Activated T-cell treated with anti-CD3 and anti-CD28 coated beads, Interleukin-2, amount 50 U/mL, for 4 hours (primary cell): ENCODE results near the gene OIT3. TPM values are rescaled to one million over a fixed set of nuclear protein-coding genes. Genes with fewer than 3 reads are reported as not detected.
"Not testable (repeated sequence)": the region's sequence is repeated elsewhere in the genome, so short reads cannot be mapped to it uniquely, and the experiment has no call there.

Experiments used
- ATAC-seq, 2 donors: fragments of 200-7000 bp; cut with Tn5 transposase; one replicate each; pipeline ENCODE4 v1.10.0; 2021
- DNase-seq: peaks from one replicate; pipeline ENCODE4 v3.0.0-alpha.2; 2020
- H3K27me3 Mint-ChIP-seq: one replicate; pipeline ENCODE4 v1.8.0; 2021; ENCODE audit warnings: low read depth, mixed read lengths
- H3K36me3 Mint-ChIP-seq: one replicate; pipeline ENCODE4 v1.8.0; 2022; ENCODE audit warnings: mixed read lengths; ENCODE audit not compliant: insufficient read depth
- H3K4me1 Mint-ChIP-seq: one replicate; pipeline ENCODE4 v1.8.0; 2021; ENCODE audit warnings: low read depth, mixed read lengths
- H3K4me3 Mint-ChIP-seq: one replicate; pipeline ENCODE4 v1.8.0; 2021; ENCODE audit warnings: mild to moderate bottlenecking, moderate library complexity, mixed read lengths
- H3K9me3 Mint-ChIP-seq: one replicate; pipeline ENCODE4 v1.8.0; 2021; ENCODE audit warnings: mixed read lengths
- total RNA-seq, 3 donors: library from RNA; stranded (reverse); gene quantifications; one replicate each; pipeline ENCODE4 v1.2.1, GENCODE V29; 2021

The OIT3 gene
- total RNA-seq, 3 donors from 2014 or later = not detected

DNA sequence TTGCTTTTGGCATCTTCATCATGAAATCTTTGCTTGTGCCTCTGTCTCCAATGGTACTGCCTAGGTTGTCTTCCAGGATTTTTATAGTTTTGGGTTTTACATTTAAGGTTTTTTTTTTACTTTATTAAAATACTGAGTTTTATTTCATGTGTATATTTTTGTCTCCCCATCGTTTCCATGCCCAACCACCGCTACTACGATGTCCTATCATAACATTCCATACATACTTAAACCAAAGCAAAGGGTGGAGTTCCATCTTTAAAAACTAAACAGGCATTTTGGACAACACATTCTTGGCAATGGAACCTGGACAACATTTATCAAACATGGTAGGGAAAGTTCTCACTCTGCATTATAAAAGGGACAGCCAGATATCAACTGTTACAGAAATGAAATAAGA, 23.7 kb downstream of the OIT3 start:
- DNase-seq, H3K36me3 Mint-ChIP-seq, H3K4me3 Mint-ChIP-seq, H3K4me1 Mint-ChIP-seq, H3K27me3 Mint-ChIP-seq, ATAC-seq: not testable (repeated sequence)
- peaks cover 13% of the 10 kb centered on the region for H3K9me3 Mint-ChIP-seq

DNA sequence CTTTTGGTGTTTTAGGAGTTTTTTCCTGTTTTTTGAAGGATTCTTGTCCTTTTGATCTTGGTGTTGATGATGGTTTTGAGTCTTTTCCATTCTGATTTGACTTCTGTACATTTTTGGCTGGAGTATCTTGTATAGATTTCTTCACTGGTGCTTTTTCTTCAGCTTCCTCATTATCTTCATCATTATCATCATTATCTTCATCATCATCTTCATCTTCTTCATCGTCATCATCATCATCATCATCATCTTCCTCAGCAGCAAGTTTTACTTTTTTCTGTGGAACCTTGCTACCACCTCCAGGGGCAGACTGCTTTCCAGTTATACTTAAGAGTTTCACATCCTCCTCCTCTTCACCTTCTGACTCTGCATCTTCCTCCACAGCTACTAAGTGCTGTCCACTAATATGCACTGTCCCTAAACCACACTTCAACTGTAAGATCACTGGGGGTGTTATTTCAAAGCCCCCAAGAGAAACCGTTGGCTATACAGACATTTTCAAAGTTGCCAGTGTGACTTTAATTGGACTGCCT, 24.3 kb downstream of the OIT3 start:
- DNase-seq, H3K4me3 Mint-ChIP-seq, H3K4me1 Mint-ChIP-seq, H3K36me3 Mint-ChIP-seq, ATAC-seq: not testable (repeated sequence)
- Mint-ChIP-seq H3K27me3 (peaks cover 11% of the 10 kb centered on the region), H3K9me3 (peaks cover 16% of the 10 kb centered on the region)

DNA sequence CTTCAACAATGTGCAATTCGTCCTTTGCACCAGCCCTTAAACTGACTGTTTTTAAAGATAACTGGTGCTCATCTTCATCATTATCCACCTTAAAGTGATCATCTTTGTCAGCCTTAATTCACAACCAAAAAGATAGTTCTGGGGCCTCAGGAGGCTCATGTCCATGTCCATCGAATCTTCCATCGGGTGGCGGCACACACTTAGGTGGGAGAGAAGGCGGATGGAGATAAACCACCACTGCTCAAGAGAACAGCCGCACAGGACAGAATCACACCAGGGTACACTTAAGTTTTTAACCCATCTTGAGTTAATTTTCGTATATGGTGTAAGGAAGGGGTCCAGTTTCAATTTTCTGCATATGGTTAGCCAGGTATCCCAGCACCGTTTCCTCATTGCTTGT, 24.8 kb downstream of the OIT3 start:
- DNase-seq = no peak
- peaks cover 11% of the 10 kb centered on the region for H3K27me3 Mint-ChIP-seq
- H3K36me3 Mint-ChIP-seq = peaks cover 7% of the 10 kb centered on the region
- no peaks in the 10 kb centered on the region for H3K4me1 Mint-ChIP-seq
- H3K4me3 Mint-ChIP-seq = no peak overlapping the region
- H3K9me3 Mint-ChIP-seq = peaks cover 16% of the 10 kb centered on the region
- no peak for ATAC-seq

DNA sequence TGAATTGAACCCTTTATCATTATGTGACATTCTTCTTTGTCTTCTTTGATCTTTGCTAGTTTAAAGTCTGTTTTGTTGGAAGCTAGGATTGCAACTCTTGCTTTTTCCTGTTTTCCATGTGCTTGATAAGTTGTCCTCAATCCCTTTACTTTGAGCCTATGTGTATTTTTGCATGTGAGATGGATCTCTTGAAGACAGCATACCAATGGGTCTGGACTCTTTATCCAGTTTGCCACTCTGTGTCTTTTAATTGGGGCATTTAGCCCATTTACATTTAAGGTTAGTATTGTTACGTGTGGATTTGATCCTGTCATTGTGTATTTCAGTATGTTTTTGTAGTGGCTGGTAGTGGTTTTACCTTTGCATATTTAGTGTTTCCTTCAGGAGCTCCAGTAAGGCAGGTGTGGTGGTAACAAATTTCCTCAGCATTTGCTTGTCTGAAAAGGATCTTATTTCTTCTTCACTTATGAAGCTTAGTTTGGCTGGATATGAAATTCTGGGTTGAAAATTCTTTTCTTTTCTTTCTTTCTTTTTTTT, 27.7 kb downstream of the OIT3 start:
- ATAC-seq, H3K4me3 Mint-ChIP-seq, H3K4me1 Mint-ChIP-seq, DNase-seq, H3K36me3 Mint-ChIP-seq: not testable (repeated sequence)
- peaks cover 20% of the 10 kb centered on the region for H3K27me3 Mint-ChIP-seq
- H3K9me3 Mint-ChIP-seq = peaks cover 16% of the 10 kb centered on the region

DNA sequence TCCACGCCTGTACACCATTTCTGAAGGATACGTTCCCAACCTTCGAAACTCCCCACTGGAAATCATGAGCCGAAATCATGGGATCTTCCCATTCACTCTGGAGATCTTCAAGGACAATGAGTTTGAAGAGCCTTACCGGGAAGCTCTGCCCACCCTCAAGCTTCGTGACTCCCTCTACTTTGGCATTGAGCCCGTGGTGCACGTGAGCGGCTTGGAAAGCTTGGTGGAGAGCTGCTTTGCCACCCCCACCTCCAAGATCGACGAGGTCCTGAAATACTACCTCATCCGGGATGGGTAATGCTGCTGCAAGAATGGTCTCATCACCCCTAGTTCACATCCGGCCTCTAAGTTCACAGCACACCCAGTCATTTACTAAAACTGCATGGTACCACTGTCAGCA, 30.8 kb downstream of the OIT3 start:
- Mint-ChIP-seq H3K4me3 (no peak overlapping the region), H3K9me3 (peaks cover 16% of the 10 kb centered on the region), H3K4me1 (no peaks in the 10 kb centered on the region), H3K27me3 (peaks cover 20% of the 10 kb centered on the region), H3K36me3 (peaks cover 8% of the 10 kb centered on the region)
- DNase-seq (no peak), ATAC-seq (no peak)

DNA sequence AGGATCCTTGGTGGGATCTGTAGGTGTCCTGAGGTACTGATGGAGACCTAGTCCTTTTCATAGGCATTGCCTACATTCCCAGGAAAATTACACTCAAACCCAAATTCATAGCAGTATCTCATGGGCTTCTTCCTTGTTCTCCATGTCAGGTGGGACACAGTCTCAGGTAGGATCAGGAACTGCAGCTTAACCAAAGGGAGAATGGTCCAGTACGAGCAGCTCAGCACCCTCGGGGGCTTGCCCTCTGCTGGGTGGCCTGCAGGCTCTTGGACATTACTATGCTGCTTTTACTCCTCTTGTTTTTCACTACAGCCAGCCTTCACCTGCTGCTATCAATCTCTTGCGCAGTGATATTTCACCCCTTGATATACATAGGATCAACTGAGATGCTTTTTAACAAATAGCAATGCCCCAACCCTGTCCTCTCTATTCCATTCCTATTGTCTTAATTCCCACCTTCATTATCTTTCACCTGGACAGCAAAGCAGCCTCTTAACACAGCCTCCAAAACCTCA, 32.5 kb downstream of the OIT3 start:
- no peak for DNase-seq
- ATAC-seq = no peak
- Mint-ChIP-seq H3K4me3 (no peak overlapping the region), H3K9me3 (peaks cover 10% of the 10 kb centered on the region), H3K27me3 (peaks cover 16% of the 10 kb centered on the region), H3K36me3 (peaks cover 8% of the 10 kb centered on the region), H3K4me1 (no peaks in the 10 kb centered on the region)

DNA sequence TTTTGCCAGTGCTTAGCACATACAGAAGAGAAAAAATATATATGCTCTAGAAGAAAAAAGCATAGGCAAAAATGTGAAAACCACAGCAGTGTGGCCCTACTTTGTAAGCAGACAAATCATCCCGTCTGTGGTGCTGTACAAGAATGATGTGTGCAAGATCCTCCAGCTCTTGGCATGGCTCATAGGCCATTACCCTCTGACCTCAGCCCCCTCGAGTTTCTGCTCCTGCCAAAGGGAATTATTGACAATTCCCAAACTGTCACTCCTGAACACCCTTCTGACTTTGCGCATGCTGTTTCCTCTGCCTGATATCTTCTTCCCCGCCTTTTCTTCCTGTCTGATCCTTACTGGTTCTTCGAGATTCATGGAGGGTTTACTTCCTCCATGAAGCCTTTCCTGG, 33.9 kb downstream of the OIT3 start:
- H3K36me3 Mint-ChIP-seq = peaks cover 2% of the 10 kb centered on the region
- ATAC-seq (no peak), DNase-seq (no peak)
- no peaks in the 10 kb centered on the region for H3K4me1 Mint-ChIP-seq
- H3K27me3 Mint-ChIP-seq = peaks cover 11% of the 10 kb centered on the region
- H3K9me3 Mint-ChIP-seq = peaks cover under 1% of the 10 kb centered on the region
- no peak overlapping the region for H3K4me3 Mint-ChIP-seq

DNA sequence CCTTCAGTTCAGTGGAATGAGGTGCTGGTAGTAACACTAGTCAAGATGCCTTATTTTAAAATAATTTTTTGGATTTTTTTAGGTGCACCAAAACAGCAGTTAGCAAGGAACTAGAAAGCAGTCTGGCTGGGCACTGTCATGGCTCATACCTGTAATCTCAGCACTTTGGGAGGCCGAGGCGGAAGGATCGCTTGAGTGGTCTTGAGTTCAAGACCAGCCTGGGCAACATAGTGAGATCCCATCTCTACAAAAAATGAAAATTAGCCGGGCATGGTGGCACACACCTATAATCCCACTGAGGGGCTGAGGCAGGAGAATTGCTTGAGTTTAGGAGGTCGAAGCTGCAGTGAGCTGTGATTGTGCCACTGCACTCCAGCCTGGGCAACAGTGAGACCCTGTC, 35.3 kb downstream of the OIT3 start:
- ATAC-seq (no peak), DNase-seq (no peak)
- peaks cover 11% of the 10 kb centered on the region for H3K27me3 Mint-ChIP-seq
- H3K4me3 Mint-ChIP-seq = no peak overlapping the region
- H3K4me1 Mint-ChIP-seq = no peaks in the 10 kb centered on the region
- H3K36me3 Mint-ChIP-seq = peaks cover 2% of the 10 kb centered on the region
- no peaks in the 10 kb centered on the region for H3K9me3 Mint-ChIP-seq

DNA sequence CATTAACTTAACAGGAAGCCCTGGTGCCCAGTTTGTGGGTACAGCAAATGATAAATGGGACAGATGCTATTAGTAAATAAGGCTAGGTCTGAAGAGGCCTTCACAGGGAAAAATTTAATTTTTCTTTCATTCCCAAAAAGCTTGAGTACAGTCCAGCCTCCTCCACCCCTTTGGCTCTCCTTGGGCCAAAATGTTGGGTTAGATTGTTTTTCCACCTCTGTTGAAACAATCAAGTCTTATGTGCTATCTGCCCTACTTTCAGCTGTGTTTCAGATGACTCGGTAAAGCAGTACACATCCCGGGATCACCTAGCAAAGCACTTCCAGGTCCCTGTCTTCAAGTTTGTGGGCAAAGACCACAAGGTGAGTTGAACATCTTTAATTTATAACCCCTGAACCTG, 36.7 kb downstream of the OIT3 start:
- Mint-ChIP-seq H3K4me1 (no peaks in the 10 kb centered on the region), H3K27me3 (peaks cover 3% of the 10 kb centered on the region), H3K36me3 (no peaks in the 10 kb centered on the region), H3K9me3 (no peaks in the 10 kb centered on the region), H3K4me3 (no peak overlapping the region)
- ATAC-seq = no peak
- DNase-seq = no peak

DNA sequence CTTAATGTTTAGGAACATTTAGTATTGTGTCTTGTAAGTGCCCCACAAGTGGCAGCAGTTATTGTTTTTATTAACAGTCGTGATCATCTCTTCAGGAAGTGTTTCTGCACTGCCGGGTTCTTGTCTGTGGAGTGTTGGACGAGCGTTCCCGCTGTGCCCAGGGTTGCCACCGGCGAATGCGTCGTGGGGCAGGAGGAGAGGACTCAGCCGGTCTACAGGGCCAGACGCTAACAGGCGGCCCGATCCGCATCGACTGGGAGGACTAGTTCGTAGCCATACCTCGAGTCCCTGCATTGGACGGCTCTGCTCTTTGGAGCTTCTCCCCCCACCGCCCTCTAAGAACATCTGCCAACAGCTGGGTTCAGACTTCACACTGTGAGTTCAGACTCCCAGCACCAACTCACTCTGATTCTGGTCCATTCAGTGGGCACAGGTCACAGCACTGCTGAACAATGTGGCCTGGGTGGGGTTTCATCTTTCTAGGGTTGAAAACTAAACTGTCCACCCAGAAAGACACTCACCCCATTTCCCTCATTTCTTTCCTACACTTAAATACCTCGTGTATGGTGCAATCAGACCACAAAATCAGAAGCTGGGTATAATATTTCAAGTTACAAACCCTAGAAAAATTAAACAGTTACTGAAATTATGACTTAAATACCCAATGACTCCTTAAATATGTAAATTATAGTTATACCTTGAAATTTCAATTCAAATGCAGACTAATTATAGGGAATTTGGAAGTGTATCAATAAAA, 38.9 kb downstream of the OIT3 start:
- no peak overlapping the region for H3K4me3 Mint-ChIP-seq
- peaks cover 8% of the 10 kb centered on the region for H3K27me3 Mint-ChIP-seq
- no peaks in the 10 kb centered on the region for H3K4me1 Mint-ChIP-seq
- H3K36me3 Mint-ChIP-seq = no peaks in the 10 kb centered on the region
- DNase-seq (no peak), ATAC-seq (no peak)
- no peaks in the 10 kb centered on the region for H3K9me3 Mint-ChIP-seq

DNA sequence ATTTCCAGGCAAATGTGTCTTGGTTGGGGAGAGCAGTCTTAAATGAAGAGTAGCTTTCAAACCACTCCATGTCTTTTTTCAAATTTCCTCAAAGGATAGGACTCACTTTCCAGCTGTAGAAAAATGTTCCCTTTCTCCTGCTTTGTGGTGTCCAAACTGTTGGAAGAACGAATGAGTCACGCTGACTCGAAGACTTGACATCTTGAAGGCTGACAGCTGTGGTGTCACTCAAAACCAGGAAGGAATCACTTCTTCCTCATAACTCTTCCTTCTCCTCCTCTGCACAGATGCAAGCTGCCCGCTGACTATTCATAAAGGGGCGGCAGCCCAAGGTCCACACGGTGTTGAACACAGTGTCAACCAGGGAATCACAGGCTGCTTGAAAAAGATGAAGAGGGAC, 41.8 kb downstream of the OIT3 start:
- Mint-ChIP-seq H3K36me3 (no peaks in the 10 kb centered on the region), H3K9me3 (no peaks in the 10 kb centered on the region), H3K27me3 (peaks cover 8% of the 10 kb centered on the region), H3K4me3 (no peak overlapping the region), H3K4me1 (no peaks in the 10 kb centered on the region)
- ATAC-seq (no peak), DNase-seq (no peak)

DNA sequence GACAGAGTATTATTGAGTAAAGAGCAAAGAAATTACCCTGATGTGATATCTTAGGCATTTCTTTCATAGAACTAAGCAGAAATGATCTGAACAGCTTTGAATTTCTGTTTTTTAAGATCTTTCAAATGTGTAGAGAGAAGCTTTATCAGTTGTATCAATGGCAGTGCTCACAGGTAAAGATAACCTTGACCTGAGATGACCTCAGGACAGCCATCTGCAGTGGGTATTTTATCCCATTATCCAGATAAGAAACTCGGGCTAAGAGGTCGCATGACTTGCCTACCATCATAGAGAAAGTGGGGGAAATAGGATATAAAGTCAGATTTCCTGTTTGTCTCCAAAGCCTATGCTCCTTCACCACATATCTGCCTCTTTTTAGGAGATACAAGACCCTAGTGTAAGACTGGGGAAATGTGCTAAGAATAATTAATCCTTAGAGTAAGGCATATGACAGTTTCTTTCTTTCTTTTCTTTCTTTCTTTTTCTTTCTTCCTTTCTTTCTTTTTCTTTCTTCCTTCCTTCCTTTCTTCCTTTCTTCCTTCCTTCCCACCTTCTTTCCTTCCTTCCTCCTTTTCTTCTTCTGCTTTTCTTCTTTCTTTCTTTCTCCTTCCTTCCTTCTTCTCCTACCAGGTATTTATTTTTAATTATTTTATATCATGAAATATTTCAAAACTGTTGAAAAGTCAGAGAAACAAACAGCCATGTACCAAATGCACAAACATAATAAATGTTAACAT, 50.1 kb downstream of the OIT3 start:
- DNase-seq (no peak), ATAC-seq (no peak)
- H3K4me1 Mint-ChIP-seq = peaks cover 3% of the 10 kb centered on the region
- H3K36me3 Mint-ChIP-seq = no peaks in the 10 kb centered on the region
- H3K27me3 Mint-ChIP-seq = peaks cover 6% of the 10 kb centered on the region
- no peaks in the 10 kb centered on the region for H3K9me3 Mint-ChIP-seq
- no peak overlapping the region for H3K4me3 Mint-ChIP-seq

DNA sequence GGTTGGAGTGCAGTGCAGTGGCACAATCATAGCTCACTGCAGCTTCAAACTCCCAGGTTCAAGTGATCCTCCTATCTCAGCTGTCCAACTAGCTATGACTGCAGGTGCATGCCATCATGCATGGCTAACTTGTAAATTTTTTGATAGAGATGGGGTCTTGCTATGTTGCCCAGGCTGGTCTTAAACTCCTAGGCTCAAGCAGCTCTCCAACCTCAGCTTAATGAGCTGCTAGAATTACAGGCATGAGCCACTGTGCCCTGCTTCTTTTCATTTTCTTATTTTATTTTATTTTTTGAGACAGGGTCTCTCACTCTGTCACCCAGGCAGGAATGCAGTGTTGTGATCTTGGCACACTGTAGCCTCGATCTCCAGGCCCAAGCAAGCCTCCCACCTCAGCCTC, 53.4 kb downstream of the OIT3 start:
- Mint-ChIP-seq H3K4me3 (no peak overlapping the region), H3K36me3 (no peaks in the 10 kb centered on the region), H3K4me1 (no peaks in the 10 kb centered on the region), H3K27me3 (peaks cover 12% of the 10 kb centered on the region), H3K9me3 (no peaks in the 10 kb centered on the region)
- ATAC-seq (no peak), DNase-seq (no peak)

DNA sequence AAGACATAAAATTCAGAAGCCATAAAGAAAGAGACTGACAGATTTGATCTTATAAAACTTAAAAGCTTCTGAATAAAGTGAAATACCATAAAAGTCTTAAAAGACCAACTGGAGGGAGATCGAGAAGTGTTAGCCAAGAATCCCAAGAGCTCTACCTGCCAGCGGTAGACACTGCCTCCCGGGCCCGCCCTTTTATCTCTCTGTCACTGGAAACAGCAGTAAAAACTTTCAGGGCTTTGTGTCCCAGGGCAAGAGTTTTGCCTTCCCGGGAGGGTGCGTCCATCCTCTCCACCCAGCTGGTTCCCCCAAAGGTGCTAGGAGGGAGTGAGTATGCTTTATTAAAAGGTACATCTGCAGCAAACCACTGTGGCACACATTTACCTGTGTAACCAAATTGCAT, 55.2 kb downstream of the OIT3 start:
- Mint-ChIP-seq H3K4me3 (no peak overlapping the region), H3K27me3 (peaks cover 9% of the 10 kb centered on the region), H3K4me1 (no peaks in the 10 kb centered on the region), H3K9me3 (no peaks in the 10 kb centered on the region), H3K36me3 (no peaks in the 10 kb centered on the region)
- no peak for DNase-seq
- no peak for ATAC-seq
